PFSK-1 (cell line): Measurements from ENCODE around the gene DYRK3.

Source experiments
- FOXP2 ChIP-seq: optimal IDR thresholded peaks from 2 replicates; pipeline ENCODE3; 2011; ENCODE audit warnings: borderline replicate concordance, control low read depth, inconsistent platforms; ENCODE audit not compliant: insufficient read depth; ENCODE audit errors: extremely low read length, extremely low read depth
- POLR2AphosphoS5 ChIP-seq: IDR thresholded peaks from 2 replicates; pipeline ENCODE4 v1.6.1; 2012; ENCODE audit warnings: low read depth, mild to moderate bottlenecking, control low read depth, low read length, moderate library complexity
- SIN3A ChIP-seq: IDR thresholded peaks from 2 replicates; pipeline ENCODE4 v1.6.1; 2012; ENCODE audit warnings: mild to moderate bottlenecking, low read length, moderate library complexity, borderline replicate concordance; ENCODE audit not compliant: insufficient read depth
- TAF1 ChIP-seq: IDR thresholded peaks from 2 replicates; pipeline ENCODE4 v1.6.1; 2012; ENCODE audit warnings: low read length, control low read depth, borderline replicate concordance; ENCODE audit not compliant: insufficient read depth
- TF ChIP-seq, protein P1 (sequence below), 2 experiments: IDR thresholded peaks; 2 replicates each; pipeline versions ENCODE4 v1.6.1 to v1.8.0; 2011 to 2012; ENCODE audit warnings: low read depth in 2 of 2, low read length in 2 of 2, control low read depth in 1 of 2, inconsistent platforms in 1 of 2, mild to moderate bottlenecking in 1 of 2, moderate library complexity in 1 of 2; ENCODE audit not compliant: insufficient read depth in 1 of 2

DNA sequence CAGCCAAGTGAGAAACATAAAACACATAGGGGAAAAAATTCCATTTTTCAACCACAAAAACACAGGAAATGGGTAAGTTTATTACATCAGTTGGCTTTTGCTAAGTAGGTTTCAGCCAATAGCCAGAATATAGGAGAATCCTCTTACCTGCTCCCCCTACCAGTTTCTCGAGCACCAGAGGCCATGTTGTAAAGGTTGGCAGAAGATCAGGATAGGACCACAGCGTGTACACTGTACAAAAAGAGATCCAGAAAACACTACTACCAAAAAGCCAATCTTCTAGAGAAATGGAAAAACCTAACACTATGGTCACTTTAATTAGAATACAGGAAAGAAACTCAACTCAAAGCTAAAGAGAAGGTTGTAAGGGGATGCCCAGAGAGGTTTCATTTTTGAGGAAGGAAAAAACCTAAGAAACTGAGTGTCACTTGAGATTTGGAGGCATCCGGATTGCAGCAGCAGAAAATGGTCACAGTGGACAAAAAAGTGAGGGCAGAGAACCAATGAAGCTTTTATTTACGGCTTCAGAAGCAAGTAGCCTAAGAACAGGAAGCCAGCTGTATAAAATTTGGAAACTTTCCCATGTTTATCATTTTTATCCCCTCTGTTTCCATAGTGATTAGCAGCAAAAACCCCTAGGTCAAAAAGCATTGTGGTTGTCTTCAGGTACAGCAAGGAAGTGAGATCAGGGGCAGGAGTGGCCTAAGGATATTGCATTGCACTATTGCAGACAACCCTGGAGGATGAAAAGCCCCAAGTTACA, 25.9 kb upstream of the DYRK3 start:
- TF ChIP-seq SIN3A: no peak
- TF ChIP-seq POLR2AphosphoS5: no peak
- TF ChIP-seq, protein P1, sequence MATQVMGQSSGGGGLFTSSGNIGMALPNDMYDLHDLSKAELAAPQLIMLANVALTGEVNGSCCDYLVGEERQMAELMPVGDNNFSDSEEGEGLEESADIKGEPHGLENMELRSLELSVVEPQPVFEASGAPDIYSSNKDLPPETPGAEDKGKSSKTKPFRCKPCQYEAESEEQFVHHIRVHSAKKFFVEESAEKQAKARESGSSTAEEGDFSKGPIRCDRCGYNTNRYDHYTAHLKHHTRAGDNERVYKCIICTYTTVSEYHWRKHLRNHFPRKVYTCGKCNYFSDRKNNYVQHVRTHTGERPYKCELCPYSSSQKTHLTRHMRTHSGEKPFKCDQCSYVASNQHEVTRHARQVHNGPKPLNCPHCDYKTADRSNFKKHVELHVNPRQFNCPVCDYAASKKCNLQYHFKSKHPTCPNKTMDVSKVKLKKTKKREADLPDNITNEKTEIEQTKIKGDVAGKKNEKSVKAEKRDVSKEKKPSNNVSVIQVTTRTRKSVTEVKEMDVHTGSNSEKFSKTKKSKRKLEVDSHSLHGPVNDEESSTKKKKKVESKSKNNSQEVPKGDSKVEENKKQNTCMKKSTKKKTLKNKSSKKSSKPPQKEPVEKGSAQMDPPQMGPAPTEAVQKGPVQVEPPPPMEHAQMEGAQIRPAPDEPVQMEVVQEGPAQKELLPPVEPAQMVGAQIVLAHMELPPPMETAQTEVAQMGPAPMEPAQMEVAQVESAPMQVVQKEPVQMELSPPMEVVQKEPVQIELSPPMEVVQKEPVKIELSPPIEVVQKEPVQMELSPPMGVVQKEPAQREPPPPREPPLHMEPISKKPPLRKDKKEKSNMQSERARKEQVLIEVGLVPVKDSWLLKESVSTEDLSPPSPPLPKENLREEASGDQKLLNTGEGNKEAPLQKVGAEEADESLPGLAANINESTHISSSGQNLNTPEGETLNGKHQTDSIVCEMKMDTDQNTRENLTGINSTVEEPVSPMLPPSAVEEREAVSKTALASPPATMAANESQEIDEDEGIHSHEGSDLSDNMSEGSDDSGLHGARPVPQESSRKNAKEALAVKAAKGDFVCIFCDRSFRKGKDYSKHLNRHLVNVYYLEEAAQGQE (IDR thresholded peaks at IDR 0.05; ENCODE audit: insufficient read depth in 1 of 2, low read depth in 2 of 2, low read length in 2 of 2): no peak
- no peak for TF ChIP-seq TAF1
- TF ChIP-seq FOXP2: no peak
